Endometrial microvascular endothelial cells (primary cell): ENCODE measurements around the gene DNAJC17. TPM values are rescaled to one million over a fixed set of nuclear protein-coding genes. Genes with fewer than 3 reads are reported as not detected.

Experiments
- total RNA-seq: library from RNA; depleted of rRNA; stranded (reverse); fragments of >200 nt; gene quantifications from one replicate; pipeline ENCODE4 v1.2.3, GENCODE V29; 2015; ENCODE audit errors: inconsistent ontology term

DNAJC17 gene
- total RNA-seq, 1 donor from 2014 or later: 47.3 TPM

Other genes starting within 250 kb of the DNAJC17 start
- gene CCDC32, start 242.4 kb downstream of the DNAJC17 start, total RNA-seq: 40.4 TPM
- gene RPUSD2, start 238.2 kb downstream of the DNAJC17 start, total RNA-seq: 8.9 TPM
- 40.9 TPM for gene KNL1, start 213.2 kb downstream of the DNAJC17 start, total RNA-seq
- 13.0 TPM for gene RAD51, start 112.3 kb downstream of the DNAJC17 start, total RNA-seq
- 35.8 TPM for gene RMDN3, start 52.2 kb downstream of the DNAJC17 start, total RNA-seq
- gene GCHFR, start 43.4 kb downstream of the DNAJC17 start, total RNA-seq: 6.8 TPM
- not detected for gene C15orf62, start 37.5 kb downstream of the DNAJC17 start, total RNA-seq
- 35.5 TPM for gene ZFYVE19, start 384 bp downstream of the DNAJC17 start, total RNA-seq
- not detected for gene PPP1R14D, start 21.2 kb upstream of the DNAJC17 start, total RNA-seq
- 0.93 TPM for gene SPINT1, start 36.6 kb upstream of the DNAJC17 start, total RNA-seq
- not detected for gene RHOV, start 66.8 kb upstream of the DNAJC17 start, total RNA-seq
- gene VPS18, start 87.0 kb upstream of the DNAJC17 start, total RNA-seq: 52.5 TPM
- gene DLL4, start 121.9 kb upstream of the DNAJC17 start, total RNA-seq: 9.0 TPM
- gene CHAC1, start 146.0 kb upstream of the DNAJC17 start, total RNA-seq: 3.4 TPM